T follicular helper cell (primary cell): ENCODE data around the gene SLC4A9.

Experiments used
- DNase-seq: peaks from one replicate; pipeline ENCODE4 v3.0.0-alpha.2; 2020; ENCODE audit warnings: low read depth

The SLC4A9 gene

GRCh38 chr5:140362311-140362710 is 2.3 kb downstream of the SLC4A9 start:
- no peak for DNase-seq

GRCh38 chr5:140362875-140363630 is 3.1 kb downstream of the SLC4A9 start:
- peak; percentile 70 for DNase-seq

- DNase-seq, result no peak
Observed at GRCh38 chr5:140363631-140364471, 3.9 kb downstream of the SLC4A9 start.

- DNase-seq, result no peak
Observed at GRCh38 chr5:140364472-140364765, 4.4 kb downstream of the SLC4A9 start.

GRCh38 chr5:140365282-140365681 is 5.3 kb downstream of the SLC4A9 start:
- no peak for DNase-seq

GRCh38 chr5:140365941-140366340 is 5.9 kb downstream of the SLC4A9 start:
- no peak for DNase-seq

- DNase-seq, result no peak
Observed at GRCh38 chr5:140366589-140367255, 6.7 kb downstream of the SLC4A9 start.

GRCh38 chr5:140367256-140368013 is 7.4 kb downstream of the SLC4A9 start:
- no peak for DNase-seq

- no peak for DNase-seq
Observed at GRCh38 chr5:140371356-140372151, 11.6 kb downstream of the SLC4A9 start.

GRCh38 chr5:140372971-140373487 is 13.0 kb downstream of the SLC4A9 start:
- peak; percentile 9 for DNase-seq

GRCh38 chr5:140381351-140381750 is 21.4 kb downstream of the SLC4A9 start:
- DNase-seq, result no peak

GRCh38 chr5:140381972-140382371 is 22.0 kb downstream of the SLC4A9 start:
- DNase-seq, result no peak

- no peak for DNase-seq
Observed at GRCh38 chr5:140382866-140383265, 22.9 kb downstream of the SLC4A9 start.

GRCh38 chr5:140383300-140383699 is 23.3 kb downstream of the SLC4A9 start:
- DNase-seq, result no peak

- no peak for DNase-seq
Observed at GRCh38 chr5:140388052-140388451, 28.1 kb downstream of the SLC4A9 start.

- DNase-seq, result no peak
Observed at GRCh38 chr5:140391312-140391711, 31.3 kb downstream of the SLC4A9 start.

- no peak for DNase-seq
Observed at GRCh38 chr5:140391732-140392131, 31.7 kb downstream of the SLC4A9 start.

GRCh38 chr5:140393738-140394137 is 33.7 kb downstream of the SLC4A9 start:
- DNase-seq, result no peak

- no peak for DNase-seq
Observed at GRCh38 chr5:140398379-140398811, 38.4 kb downstream of the SLC4A9 start.

- DNase-seq, result no peak
Observed at GRCh38 chr5:140399979-140400729, 40.2 kb downstream of the SLC4A9 start.
